ENCODE measurements around the gene BZW1.

DNA sequence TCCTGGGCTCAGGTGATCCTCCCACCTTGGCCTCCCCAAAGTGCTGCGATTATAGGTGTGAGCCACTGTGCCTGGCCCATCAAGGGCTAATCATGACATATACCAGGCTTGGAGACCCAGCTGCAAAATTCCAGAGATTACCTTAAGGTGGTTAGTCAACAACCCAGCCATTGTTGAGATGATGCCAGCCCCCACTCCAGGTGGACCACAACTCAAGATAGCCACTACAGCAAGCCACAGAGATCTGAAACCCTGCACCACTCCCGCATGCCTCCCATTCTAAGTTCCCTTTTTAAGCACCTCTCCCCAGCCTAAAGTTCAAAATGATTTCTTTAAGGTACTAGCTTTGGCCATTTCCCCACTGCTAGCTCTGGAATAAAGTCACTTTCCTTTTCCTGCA, 57.3 kb downstream of the BZW1 start:
- TF ChIP-seq CEBPB (IDR thresholded peaks at IDR 0.05) (no peak), FOXM1 (IDR thresholded peaks at IDR 0.05; ENCODE audit: borderline replicate concordance, low read depth) (no peak), RAD21 (IDR thresholded peaks at IDR 0.05; ENCODE audit: low read depth) (no peak), YY1 (IDR thresholded peaks at IDR 0.05; ENCODE audit: low read depth) (no peak), EP300 (IDR thresholded peaks at IDR 0.05; ENCODE audit: borderline replicate concordance) (no peak), ZBTB7A (IDR thresholded peaks at IDR 0.05; ENCODE audit: low read depth) (no peak), CREB1 (IDR thresholded peaks at IDR 0.05; ENCODE audit: low read depth) (no peak)
- TF ChIP-seq, protein P1, sequence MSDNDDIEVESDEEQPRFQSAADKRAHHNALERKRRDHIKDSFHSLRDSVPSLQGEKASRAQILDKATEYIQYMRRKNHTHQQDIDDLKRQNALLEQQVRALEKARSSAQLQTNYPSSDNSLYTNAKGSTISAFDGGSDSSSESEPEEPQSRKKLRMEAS (IDR thresholded peaks at IDR 0.05) = no peak
- TF ChIP-seq, protein P2, sequence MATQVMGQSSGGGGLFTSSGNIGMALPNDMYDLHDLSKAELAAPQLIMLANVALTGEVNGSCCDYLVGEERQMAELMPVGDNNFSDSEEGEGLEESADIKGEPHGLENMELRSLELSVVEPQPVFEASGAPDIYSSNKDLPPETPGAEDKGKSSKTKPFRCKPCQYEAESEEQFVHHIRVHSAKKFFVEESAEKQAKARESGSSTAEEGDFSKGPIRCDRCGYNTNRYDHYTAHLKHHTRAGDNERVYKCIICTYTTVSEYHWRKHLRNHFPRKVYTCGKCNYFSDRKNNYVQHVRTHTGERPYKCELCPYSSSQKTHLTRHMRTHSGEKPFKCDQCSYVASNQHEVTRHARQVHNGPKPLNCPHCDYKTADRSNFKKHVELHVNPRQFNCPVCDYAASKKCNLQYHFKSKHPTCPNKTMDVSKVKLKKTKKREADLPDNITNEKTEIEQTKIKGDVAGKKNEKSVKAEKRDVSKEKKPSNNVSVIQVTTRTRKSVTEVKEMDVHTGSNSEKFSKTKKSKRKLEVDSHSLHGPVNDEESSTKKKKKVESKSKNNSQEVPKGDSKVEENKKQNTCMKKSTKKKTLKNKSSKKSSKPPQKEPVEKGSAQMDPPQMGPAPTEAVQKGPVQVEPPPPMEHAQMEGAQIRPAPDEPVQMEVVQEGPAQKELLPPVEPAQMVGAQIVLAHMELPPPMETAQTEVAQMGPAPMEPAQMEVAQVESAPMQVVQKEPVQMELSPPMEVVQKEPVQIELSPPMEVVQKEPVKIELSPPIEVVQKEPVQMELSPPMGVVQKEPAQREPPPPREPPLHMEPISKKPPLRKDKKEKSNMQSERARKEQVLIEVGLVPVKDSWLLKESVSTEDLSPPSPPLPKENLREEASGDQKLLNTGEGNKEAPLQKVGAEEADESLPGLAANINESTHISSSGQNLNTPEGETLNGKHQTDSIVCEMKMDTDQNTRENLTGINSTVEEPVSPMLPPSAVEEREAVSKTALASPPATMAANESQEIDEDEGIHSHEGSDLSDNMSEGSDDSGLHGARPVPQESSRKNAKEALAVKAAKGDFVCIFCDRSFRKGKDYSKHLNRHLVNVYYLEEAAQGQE (IDR thresholded peaks at IDR 0.05; ENCODE audit: low read depth) = no peak

Data from Ishikawa (cell line).